Measurements from ENCODE around the gene MRPL32.

MRPL32 gene

GRCh38 chr7:42940985-42941847 lies 9.0 kb downstream of the MRPL32 start:
- H3K9me3 ChIP-seq (ENCODE audit: insufficient read depth, low read length): no peaks in the 10 kb centered on the region
- H2AFZ ChIP-seq (ENCODE audit: low read depth, low read length, severe bottlenecking): no peak overlapping the region
- peaks cover 15% of the 10 kb centered on the region for H3K36me3 ChIP-seq (ENCODE audit: low read length)
- peak; percentile 97 for TF ChIP-seq CTCF (IDR thresholded peaks at IDR 0.05; ENCODE audit: insufficient read depth, low read length, poor library complexity, severe bottlenecking)
- TF ChIP-seq EZH2phosphoT487 (conservative IDR thresholded peaks at IDR 0.05; ENCODE audit: low read length): no peak
- no peaks in the 10 kb centered on the region for H3K9me2 ChIP-seq (replicated peaks; ENCODE audit: insufficient read depth, low read length)
- H3K9ac ChIP-seq (ENCODE audit: low read length): no peak overlapping the region
- H3K79me2 ChIP-seq (ENCODE audit: insufficient read depth, low read length): no peaks in the 10 kb centered on the region
- H3K4me3 ChIP-seq (ENCODE audit: insufficient read depth, low read length, poor library complexity, severe bottlenecking): no peak overlapping the region
- no peak overlapping the region for H3K4me2 ChIP-seq (ENCODE audit: low read depth, low read length, poor library complexity, severe bottlenecking)
- no peak overlapping the region for H3K27ac ChIP-seq (ENCODE audit: low read depth, low read length)
- no peaks in the 10 kb centered on the region; the same call in 1 of the 2 replicates for H4K20me1 ChIP-seq (ENCODE audit: low read depth, low read length)
- H3K27me3 ChIP-seq (ENCODE audit: low read length): no peaks in the 10 kb centered on the region
- H3F3A ChIP-seq (ENCODE audit: insufficient read depth): no peaks in the 10 kb centered on the region

GRCh38 chr7:42945821-42946626 lies 13.8 kb downstream of the MRPL32 start:
- Histone ChIP-seq H3K4me2 (ENCODE audit: low read depth, low read length, poor library complexity, severe bottlenecking) (no peak overlapping the region), H3K9me2 (replicated peaks; ENCODE audit: insufficient read depth, low read length) (no peaks in the 10 kb centered on the region), H3K27me3 (ENCODE audit: low read length) (no peaks in the 10 kb centered on the region), H3K79me2 (ENCODE audit: insufficient read depth, low read length) (no peaks in the 10 kb centered on the region), H3K9me3 (ENCODE audit: insufficient read depth, low read length) (no peaks in the 10 kb centered on the region), H3F3A (ENCODE audit: insufficient read depth) (no peaks in the 10 kb centered on the region), H3K27ac (ENCODE audit: low read depth, low read length) (no peak overlapping the region), H3K4me3 (ENCODE audit: insufficient read depth, low read length, poor library complexity, severe bottlenecking) (no peak overlapping the region), H3K9ac (ENCODE audit: low read length) (no peak overlapping the region), H2AFZ (ENCODE audit: low read depth, low read length, severe bottlenecking) (no peak overlapping the region), H3K36me3 (ENCODE audit: low read length) (no peaks in the 10 kb centered on the region), H4K20me1 (ENCODE audit: low read depth, low read length) (no peaks in the 10 kb centered on the region)
- no peak for TF ChIP-seq CTCF (IDR thresholded peaks at IDR 0.05; ENCODE audit: insufficient read depth, low read length, poor library complexity, severe bottlenecking)
- TF ChIP-seq EZH2phosphoT487 (conservative IDR thresholded peaks at IDR 0.05; ENCODE audit: low read length): no peak

- no peak overlapping the region for H3K27ac ChIP-seq (ENCODE audit: low read depth, low read length)
- no peaks in the 10 kb centered on the region for H3F3A ChIP-seq (ENCODE audit: insufficient read depth)
- no peak overlapping the region for H3K4me2 ChIP-seq (ENCODE audit: low read depth, low read length, poor library complexity, severe bottlenecking)
- H4K20me1 ChIP-seq (ENCODE audit: low read depth, low read length): no peaks in the 10 kb centered on the region
- H2AFZ ChIP-seq (ENCODE audit: low read depth, low read length, severe bottlenecking): no peak overlapping the region
- TF ChIP-seq CTCF (IDR thresholded peaks at IDR 0.05; ENCODE audit: insufficient read depth, low read length, poor library complexity, severe bottlenecking): no peak
- no peak for TF ChIP-seq EZH2phosphoT487 (conservative IDR thresholded peaks at IDR 0.05; ENCODE audit: low read length)
- H3K27me3 ChIP-seq (ENCODE audit: low read length): no peaks in the 10 kb centered on the region
- no peak overlapping the region for H3K4me3 ChIP-seq (ENCODE audit: insufficient read depth, low read length, poor library complexity, severe bottlenecking)
- H3K9ac ChIP-seq (ENCODE audit: low read length): no peak overlapping the region
- H3K79me2 ChIP-seq (ENCODE audit: insufficient read depth, low read length): no peaks in the 10 kb centered on the region
- no peaks in the 10 kb centered on the region for H3K9me2 ChIP-seq (replicated peaks; ENCODE audit: insufficient read depth, low read length)
- no peaks in the 10 kb centered on the region for H3K36me3 ChIP-seq (ENCODE audit: low read length)
- no peaks in the 10 kb centered on the region for H3K9me3 ChIP-seq (ENCODE audit: insufficient read depth, low read length)
These were observed 14.4 kb downstream of the MRPL32 start for GRCh38 chr7:42946627-42946950.
